ENCODE results near the gene ARPP19. TPM values are rescaled to one million over a fixed set of nuclear protein-coding genes. Genes with fewer than 3 reads are reported as not detected.
"Not testable (repeated sequence)": the region's sequence is repeated elsewhere in the genome, so short reads cannot be mapped to it uniquely, and the experiment has no call there.

Gene ARPP19
- total RNA-seq, 1 donor from 2014 or later: 71.7 TPM

- H3K9me3 ChIP-seq: no peaks in the 10 kb centered on the region
- H3K36me3 ChIP-seq: no peaks in the 10 kb centered on the region
- peaks cover 3 to 17% of the 10 kb centered on the region in 2 donors for H3K4me1 ChIP-seq
- intact Hi-C loops (cut with DNase I): loop anchor here (5.0 to 10.0 kb wide), 3 partner anchors 85 to 390 kb away; no protein-coding TSS in a partner anchor
- no peak for TF ChIP-seq CTCF (IDR thresholded peaks at IDR 0.05)
- no peak overlapping the region for H3K27ac ChIP-seq
- peak overlapping the region; percentile 81 to 88 for H3K4me3 ChIP-seq
- H3K27me3 ChIP-seq: no peaks in the 10 kb centered on the region
- DNase-seq (ENCODE audit: low spot score in 2 of 2): no peak
These were observed 1.9 kb downstream of the ARPP19 start for GRCh38 chr15:52566889-52567288.

GRCh38 chr15:52565417-52566358 lies 3.1 kb downstream of the ARPP19 start:
- not testable (repeated sequence) for H3K36me3 ChIP-seq; H3K27ac ChIP-seq; H3K27me3 ChIP-seq; DNase-seq (ENCODE audit: low spot score in 2 of 2); H3K4me3 ChIP-seq; H3K9me3 ChIP-seq
- peaks cover 3 to 17% of the 10 kb centered on the region in 2 donors for H3K4me1 ChIP-seq
- intact Hi-C loops (cut with DNase I): loop anchor here (5.0 to 10.0 kb wide), 3 partner anchors 87 to 388 kb away; no protein-coding TSS in a partner anchor

GRCh38 chr15:52563501-52564060 lies 5.2 kb downstream of the ARPP19 start:
- DNase-seq (ENCODE audit: low spot score in 2 of 2): no peak
- intact Hi-C loops (cut with DNase I): loop anchor here (10.0 kb wide), 1 partner anchor 309 kb away; no protein-coding TSS in a partner anchor
- peaks cover 6 to 17% of the 10 kb centered on the region in 2 donors for H3K4me1 ChIP-seq
- H3K36me3 ChIP-seq: no peaks in the 10 kb centered on the region
- no peaks in the 10 kb centered on the region for H3K27me3 ChIP-seq
- no peak overlapping the region for H3K27ac ChIP-seq
- no peak overlapping the region for H3K4me3 ChIP-seq
- no peak for TF ChIP-seq CTCF (IDR thresholded peaks at IDR 0.05)
- H3K9me3 ChIP-seq: no peaks in the 10 kb centered on the region

- no peak for DNase-seq (ENCODE audit: low spot score in 2 of 2)
These were observed 9.3 kb downstream of the ARPP19 start for GRCh38 chr15:52559575-52559974.

GRCh38 chr15:52559022-52559421 lies 9.8 kb downstream of the ARPP19 start:
- peaks cover 3 to 13% of the 10 kb centered on the region in 2 donors for H3K36me3 ChIP-seq
- H3K4me3 ChIP-seq: no peak overlapping the region
- intact Hi-C loops (cut with DNase I): no loop called here
- H3K4me1 ChIP-seq: peaks cover 3 to 16% of the 10 kb centered on the region in 2 donors
- H3K27me3 ChIP-seq: no peaks in the 10 kb centered on the region
- no peak for TF ChIP-seq CTCF (IDR thresholded peaks at IDR 0.05)
- H3K27ac ChIP-seq: no peak overlapping the region
- DNase-seq (ENCODE audit: low spot score in 2 of 2): no peak
- H3K9me3 ChIP-seq: no peaks in the 10 kb centered on the region

More at GRCh38 chr15:52559575-52559974, 9.3 kb downstream of the ARPP19 start:
- TF ChIP-seq CTCF (IDR thresholded peaks at IDR 0.05): no peak
- Histone ChIP-seq H3K27ac (no peak overlapping the region), H3K36me3 (peaks cover 3 to 13% of the 10 kb centered on the region in 2 donors), H3K4me1 (peaks cover 3 to 18% of the 10 kb centered on the region in 2 donors), H3K4me3 (no peak overlapping the region), H3K27me3 (no peaks in the 10 kb centered on the region), H3K9me3 (no peaks in the 10 kb centered on the region)
- intact Hi-C loops (cut with DNase I): no loop called here

- TF ChIP-seq CTCF (IDR thresholded peaks at IDR 0.05): no peak
- no peak overlapping the region for H3K4me3 ChIP-seq
- peaks cover 3 to 13% of the 10 kb centered on the region in 2 donors for H3K36me3 ChIP-seq
- intact Hi-C loops (cut with DNase I): no loop called here
- H3K27me3 ChIP-seq: no peaks in the 10 kb centered on the region
- no peak for DNase-seq (ENCODE audit: low spot score in 2 of 2)
- H3K9me3 ChIP-seq: no peaks in the 10 kb centered on the region
- H3K4me1 ChIP-seq: peaks cover 3 to 16% of the 10 kb centered on the region in 2 donors
- H3K27ac ChIP-seq: no peak overlapping the region
These were observed 10.6 kb downstream of the ARPP19 start for GRCh38 chr15:52558196-52558595.
